HL-60 (cell line): ENCODE data around the gene CD14.

Experiments used
- GABPA ChIP-seq: IDR thresholded peaks from 2 replicates; pipeline ENCODE4 v1.6.1; 2012; ENCODE audit warnings: low read depth
- POLR2AphosphoS5 ChIP-seq: IDR thresholded peaks from 2 replicates; pipeline ENCODE4 v1.6.1; 2012; ENCODE audit warnings: low read depth
- REST ChIP-seq: IDR thresholded peaks from 2 replicates; pipeline ENCODE4 v1.6.1; 2012; ENCODE audit warnings: low read depth; ENCODE audit not compliant: insufficient replicate concordance
- TF ChIP-seq, protein P1 (sequence below): IDR thresholded peaks from one replicate; pipeline ENCODE4 v1.5.1; 2011; ENCODE audit warnings: low read length, control low read depth, inconsistent platforms; ENCODE audit not compliant: insufficient read depth

DNA sequence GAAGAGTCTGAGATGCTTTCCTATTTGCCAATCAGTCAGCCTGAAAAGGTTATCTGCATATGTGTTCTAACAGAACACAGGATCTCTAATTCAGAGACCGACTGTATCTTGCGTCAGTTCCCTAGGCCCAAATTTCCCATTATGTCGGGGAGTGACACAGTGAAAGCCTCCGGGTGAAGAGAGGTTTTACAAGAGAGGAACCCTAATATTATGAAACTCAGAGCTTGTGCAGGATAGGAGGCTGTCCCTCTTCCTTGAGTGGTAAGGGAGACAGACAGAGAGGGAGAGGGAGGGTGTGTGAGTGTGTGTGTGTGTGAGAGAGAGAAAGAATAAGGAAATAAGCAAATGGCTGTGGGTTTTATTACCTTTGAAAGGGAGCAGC is 1.9 kb downstream of the CD14 start:
- TF ChIP-seq, protein P1, sequence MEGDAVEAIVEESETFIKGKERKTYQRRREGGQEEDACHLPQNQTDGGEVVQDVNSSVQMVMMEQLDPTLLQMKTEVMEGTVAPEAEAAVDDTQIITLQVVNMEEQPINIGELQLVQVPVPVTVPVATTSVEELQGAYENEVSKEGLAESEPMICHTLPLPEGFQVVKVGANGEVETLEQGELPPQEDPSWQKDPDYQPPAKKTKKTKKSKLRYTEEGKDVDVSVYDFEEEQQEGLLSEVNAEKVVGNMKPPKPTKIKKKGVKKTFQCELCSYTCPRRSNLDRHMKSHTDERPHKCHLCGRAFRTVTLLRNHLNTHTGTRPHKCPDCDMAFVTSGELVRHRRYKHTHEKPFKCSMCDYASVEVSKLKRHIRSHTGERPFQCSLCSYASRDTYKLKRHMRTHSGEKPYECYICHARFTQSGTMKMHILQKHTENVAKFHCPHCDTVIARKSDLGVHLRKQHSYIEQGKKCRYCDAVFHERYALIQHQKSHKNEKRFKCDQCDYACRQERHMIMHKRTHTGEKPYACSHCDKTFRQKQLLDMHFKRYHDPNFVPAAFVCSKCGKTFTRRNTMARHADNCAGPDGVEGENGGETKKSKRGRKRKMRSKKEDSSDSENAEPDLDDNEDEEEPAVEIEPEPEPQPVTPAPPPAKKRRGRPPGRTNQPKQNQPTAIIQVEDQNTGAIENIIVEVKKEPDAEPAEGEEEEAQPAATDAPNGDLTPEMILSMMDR: no peak
- TF ChIP-seq POLR2AphosphoS5 (no peak), GABPA (no peak), REST (no peak)
